GM12878 (cell line): ENCODE data around the gene NHLRC4. TPM values are rescaled to one million over a fixed set of nuclear protein-coding genes. Genes with fewer than 3 reads are reported as not detected.
A peak's percentile ranks its signal among the peaks of the same experiment; 100 is the strongest.

Experiments
- ATAC-seq: fragments of 200-7000 bp; cut with Tn5 transposase; 3 replicates; pipeline ENCODE4 v1.9.1; 2020; ENCODE audit warnings: mild to moderate bottlenecking, moderate library complexity
- BruUV-seq: library from RNA; stranded (reverse); fragments of 400-500 nt; replicated peaks from 2 replicates; lab custom pipeline; 2021; lab: Mats Ljungman, UMichigan
- CTCF ChIA-PET: fragments of 300-600 bp; sonication (Branson Sonifier 250); formaldehyde crosslinking; extraction: SDS; loops from one replicate; lab custom pipeline; 2021; ENCODE audit warnings: inconsistent platforms; lab: Yijun Ruan, JAX
- POLR2A ChIA-PET: fragments of 350-600 bp; formaldehyde crosslinking; extraction: SDS; loops from one replicate; lab custom pipeline; 2021; ENCODE audit warnings: inconsistent platforms; lab: Charles Lee
- RAD21 ChIA-PET: fragments of 300-600 bp; sonication (Branson Sonifier 250); formaldehyde crosslinking; loops from one replicate; lab custom pipeline; 2023; ENCODE audit warnings: antibody characterized with exemption; ENCODE audit not compliant: unreplicated experiment; lab: Charles Lee
- SMC1A ChIA-PET: fragments of 300-600 bp; sonication (Branson Sonifier 250); formaldehyde crosslinking; loops from one replicate; lab custom pipeline; 2023; ENCODE audit not compliant: unreplicated experiment, uncharacterized antibody; lab: Charles Lee
- DNase-seq: peaks from one replicate; pipeline ENCODE4 v3.0.0-alpha.2; 2011; ENCODE audit warnings: low read depth, low spot score
- FAIRE-seq: peaks from 3 replicates; lab custom pipeline; 2011; peaks lifted over from hg19 to GRCh38; lab: Jason Lieb, UNC
- H2AFZ ChIP-seq: 2 replicates; pipeline ENCODE4 v1.6.0; 2011; ENCODE audit warnings: low read depth, low read length, control low read depth; ENCODE audit not compliant: control insufficient read depth
- H3K27ac ChIP-seq: 2 replicates; pipeline ENCODE4 v1.5.1; 2011; ENCODE audit warnings: control low read depth; ENCODE audit not compliant: control insufficient read depth, insufficient read depth
- H3K27me3 ChIP-seq, 2 experiments: replicated peaks in 1 of 2; 2 replicates each; pipeline versions ENCODE4 v1.6.0 to v1.6.1; 2011; ENCODE audit warnings: low read length in 1 of 2; ENCODE audit not compliant: control insufficient read depth in 2 of 2, insufficient read depth in 2 of 2
- H3K36me3 ChIP-seq, 2 experiments: 2 replicates each; pipeline ENCODE4 v1.5.1; 2011; ENCODE audit warnings: low read length in 1 of 2; ENCODE audit not compliant: control insufficient read depth in 2 of 2, insufficient read depth in 2 of 2
- H3K4me1 ChIP-seq: 2 replicates; pipeline ENCODE4 v1.6.1; 2011; ENCODE audit warnings: mild to moderate bottlenecking, low read length, moderate library complexity, mixed read lengths; ENCODE audit not compliant: control insufficient read depth, insufficient read depth
- H3K4me2 ChIP-seq: 2 replicates; pipeline ENCODE4 v1.6.0; 2011; ENCODE audit warnings: control low read depth; ENCODE audit not compliant: control insufficient read depth, insufficient read depth
- H3K4me3 ChIP-seq: fragments of 200-600 bp; sonication (generic); 2 replicates; pipeline ENCODE4 v1.5.1; 2016
- H3K79me2 ChIP-seq: 2 replicates; pipeline ENCODE4 v1.6.0; 2011; ENCODE audit warnings: low read length; ENCODE audit not compliant: control insufficient read depth, insufficient read depth
- H3K9ac ChIP-seq: 2 replicates; pipeline ENCODE4 v1.8.0; 2011; ENCODE audit warnings: low read length, control low read depth, mixed read lengths; ENCODE audit not compliant: control insufficient read depth, insufficient read depth
- H3K9me3 ChIP-seq: replicated peaks from 3 replicates; pipeline ENCODE4 v1.5.1; 2011; ENCODE audit warnings: mild to moderate bottlenecking, low read length; ENCODE audit not compliant: control insufficient read depth, insufficient read depth
- H4K20me1 ChIP-seq: 2 replicates; pipeline ENCODE4 v1.6.0; 2011; ENCODE audit not compliant: control insufficient read depth, insufficient read depth
- BCL11A ChIP-seq: IDR thresholded peaks from 2 replicates; pipeline ENCODE4 v1.6.1; 2011; ENCODE audit warnings: low read depth, low read length
- HDAC2 ChIP-seq: fragments of 200-600 bp; sonication (generic); IDR thresholded peaks from 2 replicates; pipeline ENCODE4 v1.6.1; 2017
- HDAC6 ChIP-seq: fragments of 200-600 bp; sonication (generic); IDR thresholded peaks from one replicate; pipeline ENCODE4 v1.8.0; 2017; ENCODE audit warnings: antibody characterized with exemption; ENCODE audit not compliant: unreplicated experiment
- POLR2AphosphoS2 ChIP-seq: IDR thresholded peaks from 2 replicates; pipeline ENCODE4 v1.6.1; 2011; ENCODE audit warnings: low read depth, mild to moderate bottlenecking, low read length, improper control_type of control experiment, moderate library complexity
- RBBP5 ChIP-seq: fragments of 200-600 bp; sonication (generic); conservative IDR thresholded peaks from 2 replicates; pipeline ENCODE4 v1.6.1; 2016
- ZBTB33 ChIP-seq: fragments of 450-650 bp; IDR thresholded peaks from 2 replicates; pipeline ENCODE4 v1.6.1; 2017; ENCODE audit warnings: mild to moderate bottlenecking
- WGBS: methylation state at CpG from one replicate; pipeline ENCODE4 v1.1.6; 2016; ENCODE audit warnings: low lambda C conversion rate; ENCODE audit not compliant: insufficient replicate concordance, insufficient coverage; ENCODE audit errors: missing lambda C conversion rate; 5-methylcytosine and 5-hydroxymethylcytosine counted together
- in situ Hi-C: fragments of 300-500 bp; cut with MboI; formaldehyde crosslinking; loops from 9 replicates; pipeline ENCODE4 v1.14.3; 2018; ENCODE audit warnings: mixed read lengths
- intact Hi-C: fragments of 100-400 bp; cut with micrococcal nuclease; formaldehyde crosslinking; loops from one replicate; pipeline ENCODE4 v1.14.2; 2022; ENCODE audit not compliant: unreplicated experiment
- polyA plus RNA-seq, 11 experiments: library from polyadenylated mRNA; depleted of rRNA in 4 of 11; unstranded in 6 of 11; stranded (reverse) in 5 of 11; fragments of >200 nt; fragmentation: Nextera tagmentation in 4 of 11; fragmentation: Illumina TruSeq in 1 of 11; extraction: Ambion mirVana in 4 of 11; extraction: Trizol in 1 of 11; gene quantifications; 1 replicate in 1 of 11; 2 replicates in 10 of 11; pipeline versions ENCODE4 v1.2.1 to v1.2.3, GENCODE V29; 2011 to 2016; ENCODE audit warnings: inconsistent platforms in 2 of 11, missing spikeins in 2 of 11, low read depth in 1 of 11
- total RNA-seq, 4 experiments: library from RNA; depleted of rRNA in 3 of 4; stranded (reverse); fragments of >200 nt in 3 of 4; fragmentation: Illumina TruSeq in 1 of 4; extraction: Trizol in 1 of 4; gene quantifications; 2 replicates each; pipeline versions ENCODE4 v1.2.1 to v1.2.3, GENCODE V29; 2013 to 2021
- TF ChIP-seq, protein P1 (sequence below): IDR thresholded peaks from 2 replicates; pipeline ENCODE4 v1.6.1; 2012; ENCODE audit warnings: mild to moderate bottlenecking, low read depth, low read length

The NHLRC4 gene
- total and polyA plus RNA-seq, 10 of the 15 experiments (the other 5 are each of a cell fraction or from before 2014, with no cell fraction given), result 0.07 to 1.1 (median 0.57) TPM; not detected in 3

GRCh38 chr16:548586-548985, 18.2 kb upstream of the NHLRC4 start (continued):
- TF ChIP-seq, protein P1, sequence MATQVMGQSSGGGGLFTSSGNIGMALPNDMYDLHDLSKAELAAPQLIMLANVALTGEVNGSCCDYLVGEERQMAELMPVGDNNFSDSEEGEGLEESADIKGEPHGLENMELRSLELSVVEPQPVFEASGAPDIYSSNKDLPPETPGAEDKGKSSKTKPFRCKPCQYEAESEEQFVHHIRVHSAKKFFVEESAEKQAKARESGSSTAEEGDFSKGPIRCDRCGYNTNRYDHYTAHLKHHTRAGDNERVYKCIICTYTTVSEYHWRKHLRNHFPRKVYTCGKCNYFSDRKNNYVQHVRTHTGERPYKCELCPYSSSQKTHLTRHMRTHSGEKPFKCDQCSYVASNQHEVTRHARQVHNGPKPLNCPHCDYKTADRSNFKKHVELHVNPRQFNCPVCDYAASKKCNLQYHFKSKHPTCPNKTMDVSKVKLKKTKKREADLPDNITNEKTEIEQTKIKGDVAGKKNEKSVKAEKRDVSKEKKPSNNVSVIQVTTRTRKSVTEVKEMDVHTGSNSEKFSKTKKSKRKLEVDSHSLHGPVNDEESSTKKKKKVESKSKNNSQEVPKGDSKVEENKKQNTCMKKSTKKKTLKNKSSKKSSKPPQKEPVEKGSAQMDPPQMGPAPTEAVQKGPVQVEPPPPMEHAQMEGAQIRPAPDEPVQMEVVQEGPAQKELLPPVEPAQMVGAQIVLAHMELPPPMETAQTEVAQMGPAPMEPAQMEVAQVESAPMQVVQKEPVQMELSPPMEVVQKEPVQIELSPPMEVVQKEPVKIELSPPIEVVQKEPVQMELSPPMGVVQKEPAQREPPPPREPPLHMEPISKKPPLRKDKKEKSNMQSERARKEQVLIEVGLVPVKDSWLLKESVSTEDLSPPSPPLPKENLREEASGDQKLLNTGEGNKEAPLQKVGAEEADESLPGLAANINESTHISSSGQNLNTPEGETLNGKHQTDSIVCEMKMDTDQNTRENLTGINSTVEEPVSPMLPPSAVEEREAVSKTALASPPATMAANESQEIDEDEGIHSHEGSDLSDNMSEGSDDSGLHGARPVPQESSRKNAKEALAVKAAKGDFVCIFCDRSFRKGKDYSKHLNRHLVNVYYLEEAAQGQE, result no peak
- TF ChIP-seq RBBP5 (no peak), HDAC2 (no peak), POLR2AphosphoS2 (no peak)

DNA sequence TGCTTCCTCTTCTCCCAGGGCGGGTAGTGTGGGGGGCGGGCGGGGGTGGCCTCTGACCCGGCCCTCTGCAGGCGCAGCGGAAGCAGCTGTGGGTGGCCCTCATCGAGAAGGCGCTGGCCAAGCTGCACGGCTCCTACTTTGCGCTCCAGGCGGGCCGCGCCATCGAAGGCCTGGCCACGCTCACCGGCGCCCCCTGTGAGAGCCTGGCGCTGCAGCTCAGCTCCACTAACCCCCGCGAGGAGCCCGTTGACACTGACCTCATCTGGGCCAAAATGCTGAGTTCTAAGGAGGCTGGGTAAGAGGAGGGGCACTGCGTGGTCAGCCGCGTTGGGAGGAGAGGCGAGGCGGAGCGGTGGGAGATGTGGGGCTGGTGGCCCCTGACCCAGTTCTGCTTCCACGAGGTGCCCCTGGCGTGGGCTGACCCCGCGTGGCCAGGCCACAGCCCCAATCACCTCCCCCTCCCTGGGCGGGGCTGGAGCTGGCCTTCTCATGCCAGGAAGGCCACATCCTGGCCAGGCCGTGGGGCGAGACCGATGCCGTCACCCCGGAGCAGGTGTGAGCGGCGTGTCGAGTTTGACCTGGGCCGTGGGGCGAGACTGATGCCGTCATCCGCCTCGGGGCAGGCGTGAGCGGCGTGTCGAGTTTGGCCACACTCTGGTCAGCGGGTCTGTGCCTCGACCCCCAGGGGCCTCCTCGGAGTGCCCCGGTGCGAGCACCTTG, 17.1 kb upstream of the NHLRC4 start:
- Histone ChIP-seq H3K36me3 (peaks cover 0 to 21% of the 10 kb centered on the region in 2 experiments; a peak in 2 of 4 replicates), H3K4me2 (no peak overlapping the region), H3K4me1 (no peaks in the 10 kb centered on the region), H3K4me3 (no peak overlapping the region), H2AFZ (no peak overlapping the region), H4K20me1 (no peaks in the 10 kb centered on the region), H3K9ac (no peak overlapping the region), H3K79me2 (no peaks in the 10 kb centered on the region), H3K9me3 (no peaks in the 10 kb centered on the region), H3K27ac (no peak overlapping the region), H3K27me3 (no peaks in the 10 kb centered on the region)
- TF ChIP-seq BCL11A (no peak), HDAC6 (no peak), ZBTB33 (0 out of 2 replicates have a peak, but pooled peaks have one; percentile 41)
- ChIA-PET RAD21 (no interaction called here), POLR2A (no interaction called here), SMC1A (no interaction called here), CTCF (no interaction called here)
- DNase-seq (no peak), FAIRE-seq (no peak), ATAC-seq (no peak)
- no TSS peak for BruUV-seq
- intact Hi-C loops (no loop called here), in situ Hi-C loops (no loop called here)
- WGBS, result 95% methylated on average over 54 of the region's 54 CpGs
